ENCODE data around the gene IL1RL2.

The IL1RL2 gene

GRCh38 chr2:102237176-102237575 is 50.4 kb downstream of the IL1RL2 start:
- Histone ChIP-seq H3K27me3 (replicated peaks; ENCODE audit: control insufficient read depth, insufficient read depth, low read length, poor library complexity, severe bottlenecking) (no peaks in the 10 kb centered on the region), H3K36me3 (ENCODE audit: control insufficient read depth, insufficient read depth, low read length) (no peaks in the 10 kb centered on the region), H3K4me1 (ENCODE audit: control insufficient read depth, insufficient read depth, low read length, poor library complexity, severe bottlenecking) (peaks cover 3% of the 10 kb centered on the region), H3K27ac (ENCODE audit: insufficient read depth, low read length, poor library complexity, severe bottlenecking) (no peak overlapping the region), H3K4me3 (ENCODE audit: insufficient read depth, low read depth, low read length, poor library complexity, severe bottlenecking) (no peak overlapping the region), H3K9me3 (ENCODE audit: control insufficient read depth, low read length) (no peaks in the 10 kb centered on the region)
- no peak for DNase-seq

- no peaks in the 10 kb centered on the region for H3K9me3 ChIP-seq (ENCODE audit: control insufficient read depth, low read length)
- H3K36me3 ChIP-seq (ENCODE audit: control insufficient read depth, insufficient read depth, low read length): no peaks in the 10 kb centered on the region
- H3K27ac ChIP-seq (ENCODE audit: insufficient read depth, low read length, poor library complexity, severe bottlenecking): no peak overlapping the region
- DNase-seq: no peak
- H3K4me3 ChIP-seq (ENCODE audit: insufficient read depth, low read depth, low read length, poor library complexity, severe bottlenecking): no peak overlapping the region
- no peaks in the 10 kb centered on the region for H3K27me3 ChIP-seq (replicated peaks; ENCODE audit: control insufficient read depth, insufficient read depth, low read length, poor library complexity, severe bottlenecking)
- peaks cover 3% of the 10 kb centered on the region for H3K4me1 ChIP-seq (ENCODE audit: control insufficient read depth, insufficient read depth, low read length, poor library complexity, severe bottlenecking)
Observed at GRCh38 chr2:102238039-102238756, 51.4 kb downstream of the IL1RL2 start.

DNA sequence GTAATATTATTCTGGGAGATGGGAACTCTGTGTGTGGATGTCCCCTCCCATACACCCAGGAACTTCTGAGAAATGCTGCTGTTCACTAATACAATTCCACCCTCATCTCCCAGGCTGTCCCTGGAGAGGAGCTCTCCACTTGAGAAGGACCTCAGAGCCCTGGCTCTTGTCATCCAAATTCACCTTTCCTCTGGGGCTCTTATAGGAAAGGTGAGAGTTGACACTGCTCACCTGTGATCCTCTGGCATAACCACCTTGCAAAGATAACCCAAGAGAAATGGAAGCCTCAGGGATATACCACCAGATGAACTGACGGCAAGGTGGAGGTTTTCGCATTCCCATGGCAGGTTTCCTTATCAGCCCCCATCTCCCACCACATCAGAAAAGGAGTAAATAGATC is 52.0 kb downstream of the IL1RL2 start:
- Histone ChIP-seq H3K27me3 (replicated peaks; ENCODE audit: control insufficient read depth, insufficient read depth, low read length, poor library complexity, severe bottlenecking) (no peaks in the 10 kb centered on the region), H3K4me3 (ENCODE audit: insufficient read depth, low read depth, low read length, poor library complexity, severe bottlenecking) (no peak overlapping the region), H3K27ac (ENCODE audit: insufficient read depth, low read length, poor library complexity, severe bottlenecking) (no peak overlapping the region), H3K4me1 (ENCODE audit: control insufficient read depth, insufficient read depth, low read length, poor library complexity, severe bottlenecking) (peaks cover 3% of the 10 kb centered on the region), H3K36me3 (ENCODE audit: control insufficient read depth, insufficient read depth, low read length) (no peaks in the 10 kb centered on the region), H3K9me3 (ENCODE audit: control insufficient read depth, low read length) (no peaks in the 10 kb centered on the region)
- DNase-seq: no peak

GRCh38 chr2:102239344-102239743 is 52.5 kb downstream of the IL1RL2 start:
- no peak for DNase-seq

GRCh38 chr2:102240640-102241370 is 54.0 kb downstream of the IL1RL2 start:
- no peak overlapping the region for H3K27ac ChIP-seq (ENCODE audit: insufficient read depth, low read length, poor library complexity, severe bottlenecking)
- no peak overlapping the region for H3K4me3 ChIP-seq (ENCODE audit: insufficient read depth, low read depth, low read length, poor library complexity, severe bottlenecking)
- peak; percentile 58 to 75 (median 73) for DNase-seq
- H3K27me3 ChIP-seq (replicated peaks; ENCODE audit: control insufficient read depth, insufficient read depth, low read length, poor library complexity, severe bottlenecking): no peaks in the 10 kb centered on the region
- H3K4me1 ChIP-seq (ENCODE audit: control insufficient read depth, insufficient read depth, low read length, poor library complexity, severe bottlenecking): peaks cover 3% of the 10 kb centered on the region
- no peaks in the 10 kb centered on the region for H3K9me3 ChIP-seq (ENCODE audit: control insufficient read depth, low read length)
- H3K36me3 ChIP-seq (ENCODE audit: control insufficient read depth, insufficient read depth, low read length): no peaks in the 10 kb centered on the region

More at GRCh38 chr2:102239344-102239743, 52.5 kb downstream of the IL1RL2 start:
- no peak overlapping the region for H3K27ac ChIP-seq (ENCODE audit: insufficient read depth, low read length, poor library complexity, severe bottlenecking)
- no peaks in the 10 kb centered on the region for H3K36me3 ChIP-seq (ENCODE audit: control insufficient read depth, insufficient read depth, low read length)
- no peaks in the 10 kb centered on the region for H3K9me3 ChIP-seq (ENCODE audit: control insufficient read depth, low read length)
- H3K4me1 ChIP-seq (ENCODE audit: control insufficient read depth, insufficient read depth, low read length, poor library complexity, severe bottlenecking): peaks cover 3% of the 10 kb centered on the region
- no peaks in the 10 kb centered on the region for H3K27me3 ChIP-seq (replicated peaks; ENCODE audit: control insufficient read depth, insufficient read depth, low read length, poor library complexity, severe bottlenecking)
- H3K4me3 ChIP-seq (ENCODE audit: insufficient read depth, low read depth, low read length, poor library complexity, severe bottlenecking): no peak overlapping the region

GRCh38 chr2:102241616-102242305 is 54.9 kb downstream of the IL1RL2 start:
- no peak for DNase-seq
- Histone ChIP-seq H3K4me1 (ENCODE audit: control insufficient read depth, insufficient read depth, low read length, poor library complexity, severe bottlenecking) (peaks cover 3% of the 10 kb centered on the region), H3K4me3 (ENCODE audit: insufficient read depth, low read depth, low read length, poor library complexity, severe bottlenecking) (no peak overlapping the region)

DNA sequence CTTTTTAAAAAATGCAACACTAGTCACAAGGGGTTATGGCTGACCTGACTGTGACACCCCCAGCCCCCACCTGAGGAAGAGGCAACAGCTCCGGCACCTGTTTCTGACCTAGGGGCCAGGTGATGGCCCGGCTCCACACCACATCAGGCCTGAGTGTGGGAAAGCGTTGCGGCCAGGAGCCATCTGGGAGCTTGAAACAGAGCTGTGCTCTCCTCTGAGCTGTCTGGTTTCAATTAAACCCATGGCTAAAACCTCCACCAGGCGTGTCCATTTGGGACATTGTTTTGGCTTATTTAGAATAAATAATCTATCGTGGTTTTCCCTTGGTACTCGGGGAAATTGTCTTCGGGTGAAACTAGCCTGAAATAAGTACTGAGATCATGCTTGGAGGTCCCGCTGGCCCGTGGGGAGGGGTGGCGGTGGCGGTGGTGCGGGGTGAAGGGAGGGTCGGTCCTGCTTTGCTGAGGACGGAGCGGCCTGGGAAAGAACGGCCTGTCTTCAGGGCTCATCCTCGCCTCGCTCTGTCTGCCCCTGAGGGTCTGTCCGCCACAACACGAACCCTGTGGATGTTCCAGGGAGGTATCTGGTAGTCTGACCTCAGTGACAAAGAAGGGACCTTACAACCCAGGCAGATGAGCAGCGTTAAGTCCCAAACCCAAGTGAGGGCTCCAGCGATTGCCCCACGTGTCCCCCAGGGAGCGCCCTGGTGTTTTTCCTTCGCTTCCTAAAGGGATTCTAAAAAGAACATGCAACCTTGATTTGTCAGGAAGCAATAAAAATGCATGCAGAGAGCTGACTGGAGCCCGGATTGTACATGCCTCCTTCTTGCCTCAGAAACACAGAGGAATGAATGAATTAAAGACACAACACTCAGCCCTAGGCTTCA is 58.7 kb downstream of the IL1RL2 start:
- Histone ChIP-seq H3K27me3 (replicated peaks; ENCODE audit: control insufficient read depth, insufficient read depth, low read length, poor library complexity, severe bottlenecking) (no peaks in the 10 kb centered on the region), H3K36me3 (ENCODE audit: control insufficient read depth, insufficient read depth, low read length) (no peaks in the 10 kb centered on the region), H3K27ac (ENCODE audit: insufficient read depth, low read length, poor library complexity, severe bottlenecking) (no peak overlapping the region), H3K9me3 (ENCODE audit: control insufficient read depth, low read length) (no peaks in the 10 kb centered on the region), H3K4me3 (ENCODE audit: insufficient read depth, low read depth, low read length, poor library complexity, severe bottlenecking) (no peak overlapping the region), H3K4me1 (ENCODE audit: control insufficient read depth, insufficient read depth, low read length, poor library complexity, severe bottlenecking) (peaks cover 3% of the 10 kb centered on the region)
- no peak for DNase-seq

More at GRCh38 chr2:102241616-102242305, 54.9 kb downstream of the IL1RL2 start:
- Histone ChIP-seq H3K27me3 (replicated peaks; ENCODE audit: control insufficient read depth, insufficient read depth, low read length, poor library complexity, severe bottlenecking) (no peaks in the 10 kb centered on the region), H3K9me3 (ENCODE audit: control insufficient read depth, low read length) (no peaks in the 10 kb centered on the region), H3K27ac (ENCODE audit: insufficient read depth, low read length, poor library complexity, severe bottlenecking) (no peak overlapping the region), H3K36me3 (ENCODE audit: control insufficient read depth, insufficient read depth, low read length) (no peaks in the 10 kb centered on the region)

DNA sequence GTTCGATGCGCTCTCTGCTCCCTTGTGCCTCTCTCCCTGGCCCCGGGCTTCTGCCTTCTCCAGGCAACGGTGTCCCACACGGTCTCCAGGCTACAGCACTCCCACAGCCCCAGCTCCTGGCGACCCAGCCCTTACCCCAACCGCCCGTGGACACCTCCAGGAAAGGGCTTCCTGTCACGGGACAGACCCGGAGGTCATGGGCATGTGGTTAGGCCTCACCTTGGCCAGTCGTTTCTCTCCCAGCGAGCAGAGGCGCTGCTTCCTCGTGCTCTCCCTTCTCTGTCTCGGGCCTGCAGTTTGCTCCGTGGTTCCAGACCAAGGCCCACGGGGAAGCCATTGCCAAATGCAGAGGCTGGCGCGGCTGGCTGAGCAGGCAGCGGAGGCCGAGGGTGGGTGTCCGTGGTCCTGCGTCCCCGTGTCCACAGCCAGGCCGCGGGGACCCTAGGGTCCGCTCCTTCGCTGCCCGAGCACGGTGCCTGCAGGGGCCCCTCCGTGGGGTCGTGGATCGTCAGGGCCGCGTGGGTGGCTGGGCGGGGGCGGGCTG is 63.5 kb downstream of the IL1RL2 start:
- Histone ChIP-seq H3K27ac (ENCODE audit: insufficient read depth, low read length, poor library complexity, severe bottlenecking) (no peak overlapping the region), H3K36me3 (ENCODE audit: control insufficient read depth, insufficient read depth, low read length) (no peaks in the 10 kb centered on the region), H3K4me3 (ENCODE audit: insufficient read depth, low read depth, low read length, poor library complexity, severe bottlenecking) (peak overlapping the region; percentile 75), H3K9me3 (ENCODE audit: control insufficient read depth, low read length) (no peaks in the 10 kb centered on the region), H3K27me3 (replicated peaks; ENCODE audit: control insufficient read depth, insufficient read depth, low read length, poor library complexity, severe bottlenecking) (no peaks in the 10 kb centered on the region), H3K4me1 (ENCODE audit: control insufficient read depth, insufficient read depth, low read length, poor library complexity, severe bottlenecking) (peaks cover 7% of the 10 kb centered on the region)
- no peak for DNase-seq

DNA sequence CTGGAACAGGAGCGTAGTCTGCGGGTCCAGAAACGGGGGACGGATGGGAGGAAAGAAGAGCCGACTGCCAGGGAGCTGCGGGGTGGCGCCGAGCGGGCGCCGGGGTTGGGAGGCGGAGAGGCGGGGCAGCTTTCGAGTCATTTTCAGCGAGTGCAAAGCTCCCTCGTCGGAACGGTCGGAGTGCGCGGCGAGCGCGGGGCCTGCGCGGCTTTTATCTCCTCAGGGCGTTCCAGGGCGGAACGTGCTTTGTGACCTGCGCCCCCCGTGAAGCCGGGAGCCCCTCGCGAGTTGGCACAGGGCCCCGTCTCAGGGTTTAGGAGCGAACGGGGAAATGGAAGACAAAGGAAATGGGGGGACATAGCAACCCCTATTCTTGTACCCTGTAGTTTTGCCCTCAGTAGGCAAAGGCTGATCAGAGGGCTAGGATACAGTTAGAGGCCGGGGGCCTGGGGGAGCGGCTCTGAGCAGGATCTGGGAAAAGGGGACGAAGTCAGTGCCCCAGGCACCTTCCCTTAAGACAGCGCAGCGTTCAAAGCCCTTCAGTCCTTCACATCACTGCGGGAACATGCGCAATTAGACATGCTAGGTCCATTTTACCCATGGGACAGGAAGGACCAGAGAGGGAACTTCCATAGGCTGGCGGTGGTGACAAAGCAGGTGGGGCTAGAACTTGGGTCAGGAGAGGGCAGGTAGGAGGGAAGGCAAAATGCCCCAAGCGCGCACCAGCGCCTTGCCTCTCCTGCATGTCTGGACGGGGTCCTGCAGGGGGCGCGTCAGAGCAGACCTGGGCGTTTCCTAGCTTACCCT is 64.4 kb downstream of the IL1RL2 start:
- Histone ChIP-seq H3K4me3 (ENCODE audit: insufficient read depth, low read depth, low read length, poor library complexity, severe bottlenecking) (peak overlapping the region; percentile 75), H3K27ac (ENCODE audit: insufficient read depth, low read length, poor library complexity, severe bottlenecking) (peak overlapping the region; percentile 22), H3K9me3 (ENCODE audit: control insufficient read depth, low read length) (no peaks in the 10 kb centered on the region), H3K4me1 (ENCODE audit: control insufficient read depth, insufficient read depth, low read length, poor library complexity, severe bottlenecking) (peaks cover 7% of the 10 kb centered on the region), H3K27me3 (replicated peaks; ENCODE audit: control insufficient read depth, insufficient read depth, low read length, poor library complexity, severe bottlenecking) (no peaks in the 10 kb centered on the region), H3K36me3 (ENCODE audit: control insufficient read depth, insufficient read depth, low read length) (no peaks in the 10 kb centered on the region)
- DNase-seq: peak; percentile 15 to 57 (median 25)

All from effector memory CD4-positive, alpha-beta T cell (primary cell).